Measurements from ENCODE around the gene SIGLEC8. TPM values are rescaled to one million over a fixed set of nuclear protein-coding genes. Genes with fewer than 3 reads are reported as not detected.

Gene SIGLEC8
- total and polyA plus RNA-seq, 12 donors: 0.13 to 0.95 (median 0.19) TPM; not detected in 8

- intact Hi-C loops (cut with DNase I): loop anchor here in 4 of 10 donors (10.0 kb wide), 3 partner anchors 175 to 305 kb away; no protein-coding TSS in a partner anchor
- no peak for TF ChIP-seq CTCF (IDR thresholded peaks at IDR 0.05)
- Histone ChIP-seq H3K4me3 (no peak overlapping the region), H3K27me3 (peaks cover 0 to 56% (median 46%) of the 10 kb centered on the region in 7 donors), H3K36me3 (no peaks in the 10 kb centered on the region), H3K27ac (no peak overlapping the region), H3K9me3 (peaks cover 0 to 6% (median 0%) of the 10 kb centered on the region in 11 donors), H3K4me1 (no peaks in the 10 kb centered on the region)
- no peak for ATAC-seq
- no peak for DNase-seq
- 79 to 83% methylated on average over 12 of the region's 12 CpGs for WGBS, 2 donors
Measured at GRCh38 chr19:51479531-51480331, 21.5 kb upstream of the SIGLEC8 start.

GRCh38 chr19:51478381-51479234 lies 20.4 kb upstream of the SIGLEC8 start, which contains the start of gene CEACAM18:
Gene CEACAM18 (plus strand): TSS chr19:51478539.
- 55 to 56% methylated on average over 14 to 17 of the region's 17 CpGs for WGBS, 2 donors
- Histone ChIP-seq H3K9me3 (peaks cover 0 to 6% (median 0%) of the 10 kb centered on the region in 11 donors), H3K27me3 (peaks cover 0 to 64% (median 46%) of the 10 kb centered on the region in 7 donors), H3K36me3 (no peaks in the 10 kb centered on the region), H3K4me1 (no peaks in the 10 kb centered on the region), H3K27ac (no peak within 1 kb of the TSS), H3K4me3 (no peak within 1 kb of the TSS)
- intact Hi-C loops (cut with DNase I): loop anchor here in 4 of 10 donors (10.0 kb wide), 3 partner anchors 176 to 306 kb away; no protein-coding TSS in a partner anchor
- DNase-seq (no peak), ATAC-seq (no peak)
- TF ChIP-seq CTCF (IDR thresholded peaks at IDR 0.05): no peak

GRCh38 chr19:51477344-51477743 lies 19.1 kb upstream of the SIGLEC8 start:
- Histone ChIP-seq H3K4me1 (no peaks in the 10 kb centered on the region), H3K9me3 (peaks cover 0 to 6% (median 0%) of the 10 kb centered on the region in 11 donors), H3K36me3 (no peaks in the 10 kb centered on the region), H3K4me3 (no peak overlapping the region), H3K27me3 (peaks cover 0 to 77% (median 46%) of the 10 kb centered on the region in 7 donors), H3K27ac (no peak overlapping the region)
- no peak for TF ChIP-seq CTCF (IDR thresholded peaks at IDR 0.05)
- intact Hi-C loops (cut with DNase I): loop anchor here in 4 of 10 donors (10.0 kb wide), 3 partner anchors 177 to 307 kb away; no protein-coding TSS in a partner anchor
- WGBS, 2 donors: 58 to 67% methylated on average over 5 of the region's 5 CpGs
- no peak for DNase-seq
- no peak for ATAC-seq

- H3K4me1 ChIP-seq: no peaks in the 10 kb centered on the region
- no peak for TF ChIP-seq CTCF (IDR thresholded peaks at IDR 0.05)
- no peak overlapping the region for H3K27ac ChIP-seq
- no peak overlapping the region for H3K4me3 ChIP-seq
- H3K9me3 ChIP-seq: peaks cover 0 to 6% (median 0%) of the 10 kb centered on the region in 11 donors
- DNase-seq: no peak
- peaks cover 0 to 82% (median 43%) of the 10 kb centered on the region in 7 donors for H3K27me3 ChIP-seq
- no peak for ATAC-seq
- no peaks in the 10 kb centered on the region for H3K36me3 ChIP-seq
- intact Hi-C loops (cut with DNase I): loop anchor here in 4 of 10 donors (10.0 kb wide), 3 partner anchors 179 to 309 kb away; no protein-coding TSS in a partner anchor
- WGBS, 2 donors: 74 to 90% methylated on average over 3 of the region's 3 CpGs
Measured at GRCh38 chr19:51476164-51476563, 17.9 kb upstream of the SIGLEC8 start.

All from heart right ventricle (tissue), 16 donors.